HepG2 (cell line): ENCODE results near the gene CHRNA5. TPM values are rescaled to one million over a fixed set of nuclear protein-coding genes. Genes with fewer than 3 reads are reported as not detected.

Experiments
- MXD4 ChIP-seq: IDR thresholded peaks from 2 replicates; pipeline ENCODE4 v1.6.1; 2016; ENCODE audit warnings: mild to moderate bottlenecking, missing biosample characterization, missing genetic modification reagents
- RAD21 ChIP-seq: fragments of 450-650 bp; formaldehyde crosslinking; IDR thresholded peaks from 2 replicates; pipeline ENCODE4 v1.5.0; 2020; ENCODE audit warnings: mild to moderate bottlenecking
- SMC3 ChIP-seq: IDR thresholded peaks from 2 replicates; pipeline ENCODE4 v1.6.1; 2011; ENCODE audit warnings: low read length, improper control_type of control experiment
- SOX5 ChIP-seq: IDR thresholded peaks from 2 replicates; pipeline ENCODE4 v1.6.1; 2016; ENCODE audit warnings: borderline replicate concordance
- ZBED4 ChIP-seq: sonication (generic); formaldehyde crosslinking; IDR thresholded peaks from 2 replicates; pipeline ENCODE4 v1.4.0; 2020; ENCODE audit warnings: missing genetic modification reagents, borderline replicate concordance
- ZHX1 ChIP-seq: sonication (generic); formaldehyde crosslinking; IDR thresholded peaks from 2 replicates; pipeline ENCODE4 v1.8.1; 2022; ENCODE audit warnings: low read depth, mild to moderate bottlenecking, missing genetic modification reagents
- polyA plus RNA-seq, 8 experiments: library from polyadenylated mRNA; depleted of rRNA in 3 of 8; stranded (reverse) in 7 of 8; unstranded in 1 of 8; fragments of >200 nt; fragmentation: Illumina TruSeq in 4 of 8; extraction: Trizol in 4 of 8; gene quantifications; 2 replicates each; pipeline versions ENCODE4 v1.2.1 to v1.2.3, GENCODE V29; 2011 to 2016; ENCODE audit warnings: low read depth in 4 of 8, missing spikeins in 1 of 8, mixed read lengths in 1 of 8; ENCODE audit not compliant: insufficient read depth in 1 of 8
- total RNA-seq, 5 experiments: library from RNA; depleted of rRNA; stranded (reverse); fragments of >200 nt; fragmentation: Illumina TruSeq; extraction: Trizol; gene quantifications; 2 replicates each; pipeline ENCODE4 v1.2.3, GENCODE V29; 2016; ENCODE audit warnings: low read depth in 1 of 5

Gene CHRNA5
- total and polyA plus RNA-seq, 2 of the 13 experiments (the other 11 are each of a cell fraction or from before 2014, with no cell fraction given) = 3.7 to 10.5 TPM

- peak; percentile 83 for TF ChIP-seq RAD21 (CRISPR knock-in tag)
- peak; percentile 72 for TF ChIP-seq SMC3
- no peak for TF ChIP-seq MXD4 (CRISPR knock-in tag)
- TF ChIP-seq ZHX1 = no peak
- no peak for TF ChIP-seq SOX5
- TF ChIP-seq ZBED4 (CRISPR knock-in tag) = no peak
- TF ChIP-seq, all 625 proteins: peak for 7
These were observed 73.5 kb downstream of the CHRNA5 start (continued) for GRCh38 chr15:78638658-78639314.
